SKM-1 (cell line): ENCODE measurements around the gene DKC1.
"Not testable (repeated sequence)": the region's sequence is repeated elsewhere in the genome, so short reads cannot be mapped to it uniquely, and the experiment has no call there.

Experiments
- DNase-seq: peaks from one replicate; lab custom pipeline; 2025; ENCODE audit not compliant: unreplicated experiment; lab: John Stamatoyannopoulos, UW

DKC1 gene

GRCh38 chrX:154817048-154817618 is 54.5 kb downstream of the DKC1 start:
- not testable (repeated sequence) for DNase-seq

- no peak for DNase-seq
Observed at GRCh38 chrX:154818916-154819770, 56.5 kb downstream of the DKC1 start.

GRCh38 chrX:154819771-154820341 is 57.2 kb downstream of the DKC1 start:
- DNase-seq, result no peak

- no peak for DNase-seq
Observed at GRCh38 chrX:154821523-154821922, 58.9 kb downstream of the DKC1 start.

GRCh38 chrX:154822029-154822428 is 59.4 kb downstream of the DKC1 start:
- no peak for DNase-seq

GRCh38 chrX:154824638-154825037 is 62.0 kb downstream of the DKC1 start:
- DNase-seq, result no peak

GRCh38 chrX:154825586-154825985 is 62.9 kb downstream of the DKC1 start:
- not testable (repeated sequence) for DNase-seq
